Peyer's patch (tissue), 4 donors: ENCODE measurements around the gene PLPP7.

ENCODE experiments used
- POLR2A ChIP-seq, 2 donors: fragments of 450-650 bp; IDR thresholded peaks; one replicate each; pipeline ENCODE4 v1.5.1; 2017; ENCODE audit warnings: antibody characterized with exemption in 2 of 2, mild to moderate bottlenecking in 2 of 2, moderate library complexity in 2 of 2
- TF ChIP-seq, protein P1 (sequence below), 6 experiments: fragments of 450-650 bp in 4 of 6; fragments of 200-600 bp in 2 of 6; sonication (generic) in 1 of 6; IDR thresholded peaks; one replicate each; pipeline ENCODE4 v1.5.1; 2017 to 2019; ENCODE audit warnings: antibody characterized with exemption in 6 of 6, mild to moderate bottlenecking in 3 of 6, moderate library complexity in 1 of 6

DNA sequence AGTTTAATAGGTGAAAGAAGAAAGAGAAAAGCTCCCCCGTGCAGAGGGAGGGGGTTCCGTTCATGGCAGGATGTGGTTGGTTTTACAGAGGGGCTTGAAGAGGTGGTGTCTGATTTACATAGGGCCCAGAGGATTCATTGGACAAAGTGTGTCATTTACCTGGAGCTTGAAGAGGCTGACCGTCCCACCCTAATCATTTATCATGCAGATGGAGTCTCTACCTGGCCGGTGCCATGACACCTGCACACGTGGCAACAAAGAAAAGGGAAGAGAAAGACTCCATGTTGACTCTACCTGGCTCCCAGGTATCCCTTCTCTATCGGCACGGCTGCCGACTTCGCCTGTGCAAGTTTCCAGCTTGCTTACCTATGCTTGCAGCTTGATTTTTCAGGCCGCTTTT, 69.0 kb downstream of the PLPP7 start:
- TF ChIP-seq, protein P1, sequence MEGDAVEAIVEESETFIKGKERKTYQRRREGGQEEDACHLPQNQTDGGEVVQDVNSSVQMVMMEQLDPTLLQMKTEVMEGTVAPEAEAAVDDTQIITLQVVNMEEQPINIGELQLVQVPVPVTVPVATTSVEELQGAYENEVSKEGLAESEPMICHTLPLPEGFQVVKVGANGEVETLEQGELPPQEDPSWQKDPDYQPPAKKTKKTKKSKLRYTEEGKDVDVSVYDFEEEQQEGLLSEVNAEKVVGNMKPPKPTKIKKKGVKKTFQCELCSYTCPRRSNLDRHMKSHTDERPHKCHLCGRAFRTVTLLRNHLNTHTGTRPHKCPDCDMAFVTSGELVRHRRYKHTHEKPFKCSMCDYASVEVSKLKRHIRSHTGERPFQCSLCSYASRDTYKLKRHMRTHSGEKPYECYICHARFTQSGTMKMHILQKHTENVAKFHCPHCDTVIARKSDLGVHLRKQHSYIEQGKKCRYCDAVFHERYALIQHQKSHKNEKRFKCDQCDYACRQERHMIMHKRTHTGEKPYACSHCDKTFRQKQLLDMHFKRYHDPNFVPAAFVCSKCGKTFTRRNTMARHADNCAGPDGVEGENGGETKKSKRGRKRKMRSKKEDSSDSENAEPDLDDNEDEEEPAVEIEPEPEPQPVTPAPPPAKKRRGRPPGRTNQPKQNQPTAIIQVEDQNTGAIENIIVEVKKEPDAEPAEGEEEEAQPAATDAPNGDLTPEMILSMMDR (IDR thresholded peaks at IDR 0.05) = no peak
- TF ChIP-seq POLR2A (IDR thresholded peaks at IDR 0.05) = no peak
